NCI-H82 treated with DMSO at 0.1 percent for 48 hours (cell line): Measurements from ENCODE around the gene PRR19.
"Not testable (repeated sequence)": the region's sequence is repeated elsewhere in the genome, so short reads cannot be mapped to it uniquely, and the experiment has no call there.

Experiments used
- DNase-seq: peaks from one replicate; lab custom pipeline; 2025; ENCODE audit not compliant: unreplicated experiment; lab: John Stamatoyannopoulos, UW

The PRR19 gene, protein sequence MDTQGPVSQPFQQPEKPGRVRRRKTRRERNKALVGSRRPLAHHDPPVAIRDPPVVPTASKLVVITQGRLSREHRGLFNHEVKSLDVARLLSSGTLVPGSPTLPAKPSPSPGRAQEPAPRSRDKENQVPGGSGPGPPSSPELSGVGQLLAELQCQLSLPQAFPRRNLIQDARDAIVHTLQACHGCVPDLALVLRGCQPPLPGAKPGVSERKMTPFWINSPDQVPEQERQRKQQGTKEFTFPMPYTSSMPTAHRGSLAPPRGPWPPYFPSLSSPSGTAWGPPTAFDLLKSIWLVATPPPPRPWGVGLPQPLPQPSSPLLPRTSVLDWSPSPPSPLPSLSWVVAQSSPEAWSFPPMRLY

DNA sequence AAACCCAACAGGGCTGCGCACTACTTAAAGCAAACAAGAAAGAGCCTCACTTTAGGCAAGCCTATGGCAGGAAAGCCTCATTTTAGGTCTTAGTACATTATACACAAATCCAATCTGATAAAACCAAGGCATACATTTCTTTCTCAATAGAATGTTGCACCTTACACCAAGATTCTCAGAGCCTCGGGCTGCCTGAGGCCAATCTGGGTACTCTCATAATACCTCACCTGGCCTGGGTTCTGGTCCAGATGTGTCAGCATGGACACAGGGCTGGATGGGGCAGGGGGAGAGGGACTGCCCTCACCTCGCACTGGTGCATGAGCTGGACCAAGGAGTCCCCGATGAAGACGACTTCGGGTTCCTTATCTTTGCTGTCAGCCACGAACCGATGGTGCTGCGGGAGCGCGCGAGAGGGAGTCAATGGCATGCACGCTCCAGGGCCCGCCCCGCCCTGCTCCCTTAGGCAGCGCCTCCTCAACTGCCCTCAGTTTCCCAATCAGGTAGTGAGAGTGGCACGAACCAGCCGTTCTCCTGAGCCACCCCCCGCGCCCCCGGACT is at the start of gene PRR19:
Gene PRR19 (plus strand): TSS at position 487 of the 558 bp plus-strand sequence. CDS start 7,453 bp downstream, outside the sequence.
- no peak for DNase-seq

DNA sequence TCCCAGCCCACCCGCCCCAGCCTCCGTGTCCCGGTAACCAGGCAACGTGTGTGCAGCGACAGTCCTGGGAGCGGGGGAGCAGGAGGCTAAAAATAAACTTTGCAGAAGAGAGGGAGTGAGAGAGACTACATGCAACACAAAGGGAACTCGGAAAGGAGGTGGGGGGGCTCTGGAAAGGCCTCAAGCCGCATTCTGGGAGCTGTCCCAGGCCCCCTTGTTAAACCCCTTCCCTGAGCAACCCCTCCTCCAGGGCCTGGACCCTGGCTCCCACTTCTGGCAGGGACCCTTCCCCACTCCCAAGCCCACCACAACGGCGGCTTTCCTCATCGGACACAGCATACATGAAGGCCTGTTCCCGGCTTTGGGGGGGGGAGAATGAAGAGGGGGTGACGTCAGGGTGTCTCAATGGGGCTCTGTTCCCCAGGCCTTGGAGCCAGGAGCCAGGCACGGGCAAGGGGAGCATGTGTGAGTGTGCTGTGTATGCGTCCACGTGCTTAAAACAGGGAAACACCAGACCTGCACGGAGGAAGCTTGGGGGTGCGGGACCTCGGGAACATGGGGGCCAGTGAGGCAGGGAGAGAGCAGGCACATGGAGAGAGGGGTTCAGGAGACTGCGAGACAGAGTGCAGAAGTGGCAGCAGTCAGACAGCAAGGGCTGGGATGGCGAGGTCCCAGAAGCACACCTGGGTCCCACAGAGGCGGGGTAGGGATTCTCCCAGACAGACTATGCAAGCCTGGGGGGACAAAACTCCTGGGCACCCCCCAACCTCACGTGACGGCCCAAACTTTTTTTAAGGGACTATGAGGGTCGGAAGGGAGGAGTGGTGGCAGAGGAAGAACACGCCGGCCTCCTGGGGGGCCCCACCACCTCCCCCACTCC is 49.3 kb upstream of the PRR19 start:
- DNase-seq = no peak

DNA sequence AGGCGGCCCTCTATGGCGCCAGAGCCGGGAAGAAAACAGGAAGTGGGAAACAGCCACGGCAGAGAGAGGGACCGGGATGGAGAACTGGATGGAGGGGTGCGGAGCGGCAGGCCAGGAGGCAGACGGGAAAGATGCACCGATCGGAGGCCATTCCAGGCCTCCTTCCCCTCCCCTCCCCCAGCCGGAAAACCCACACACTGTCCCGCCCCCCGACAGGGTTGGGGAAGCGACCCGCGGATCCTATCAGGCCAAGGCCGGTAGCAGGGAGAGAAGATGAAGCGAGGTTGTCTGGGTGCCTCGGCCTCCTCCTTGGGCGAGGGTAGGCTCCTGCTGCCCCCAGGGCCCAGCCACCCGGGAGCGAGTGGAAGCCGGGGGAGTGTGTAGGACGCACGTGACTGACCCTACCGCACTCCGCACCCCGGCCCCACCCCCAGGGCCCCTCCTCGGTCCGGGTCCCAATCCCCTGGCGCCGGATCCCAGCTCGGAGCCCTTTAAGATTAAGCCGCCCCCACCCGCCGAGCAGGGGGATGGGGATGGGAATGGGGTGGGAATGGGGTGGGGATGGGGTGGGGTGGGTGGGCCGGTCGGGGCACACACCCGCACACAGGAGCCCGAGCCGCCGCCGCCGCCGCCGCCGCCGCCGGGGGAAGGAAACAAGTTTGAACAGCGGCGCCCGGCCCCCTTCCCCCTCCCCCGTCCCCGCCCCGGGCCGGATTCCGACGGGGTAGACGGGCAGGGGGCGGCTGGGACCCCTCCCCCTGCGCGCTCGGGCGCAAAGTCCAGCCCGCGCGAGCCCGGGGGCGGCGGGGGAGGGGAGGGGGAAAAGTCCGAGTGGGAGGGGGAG is 48.5 kb upstream of the PRR19 start:
- DNase-seq = peak; percentile 71

DNA sequence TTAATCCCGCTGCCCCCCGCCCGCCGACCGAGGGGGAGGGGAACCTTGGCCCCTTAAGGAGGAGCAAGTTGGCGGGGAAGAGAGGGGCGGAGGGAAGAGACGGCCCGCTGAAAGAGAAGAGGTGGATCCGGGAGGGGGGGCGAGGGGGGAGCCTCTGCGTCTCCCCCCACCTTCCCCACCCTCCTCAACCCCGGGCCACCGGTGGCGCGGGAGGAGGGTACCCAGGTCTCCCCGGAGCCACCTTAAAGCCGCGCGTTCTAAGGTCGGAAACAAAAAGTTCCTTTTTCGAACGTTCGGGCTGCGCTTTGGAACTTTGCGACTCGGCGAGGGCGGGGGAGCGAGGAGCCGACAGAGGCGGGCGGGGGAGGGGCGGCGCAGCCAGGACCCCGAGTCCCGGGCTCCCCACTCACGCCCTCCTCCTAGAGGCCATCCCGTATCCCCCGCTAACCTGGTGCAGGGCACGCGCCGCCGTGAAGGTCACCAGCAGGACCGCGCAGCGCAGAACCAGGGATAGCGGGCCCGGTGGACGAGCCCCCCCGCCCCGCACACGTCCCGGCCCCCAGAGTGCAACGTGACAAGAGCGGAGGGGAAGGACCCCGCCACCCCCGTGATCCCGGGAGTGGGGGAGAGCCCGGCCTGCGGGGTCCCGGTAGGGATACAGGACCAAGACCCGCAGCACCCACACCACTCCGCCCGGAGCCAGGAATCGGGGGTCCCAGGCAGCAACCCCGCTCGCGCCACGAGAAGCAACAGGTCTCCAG is 47.7 kb upstream of the PRR19 start:
- peak; percentile 71 for DNase-seq

DNA sequence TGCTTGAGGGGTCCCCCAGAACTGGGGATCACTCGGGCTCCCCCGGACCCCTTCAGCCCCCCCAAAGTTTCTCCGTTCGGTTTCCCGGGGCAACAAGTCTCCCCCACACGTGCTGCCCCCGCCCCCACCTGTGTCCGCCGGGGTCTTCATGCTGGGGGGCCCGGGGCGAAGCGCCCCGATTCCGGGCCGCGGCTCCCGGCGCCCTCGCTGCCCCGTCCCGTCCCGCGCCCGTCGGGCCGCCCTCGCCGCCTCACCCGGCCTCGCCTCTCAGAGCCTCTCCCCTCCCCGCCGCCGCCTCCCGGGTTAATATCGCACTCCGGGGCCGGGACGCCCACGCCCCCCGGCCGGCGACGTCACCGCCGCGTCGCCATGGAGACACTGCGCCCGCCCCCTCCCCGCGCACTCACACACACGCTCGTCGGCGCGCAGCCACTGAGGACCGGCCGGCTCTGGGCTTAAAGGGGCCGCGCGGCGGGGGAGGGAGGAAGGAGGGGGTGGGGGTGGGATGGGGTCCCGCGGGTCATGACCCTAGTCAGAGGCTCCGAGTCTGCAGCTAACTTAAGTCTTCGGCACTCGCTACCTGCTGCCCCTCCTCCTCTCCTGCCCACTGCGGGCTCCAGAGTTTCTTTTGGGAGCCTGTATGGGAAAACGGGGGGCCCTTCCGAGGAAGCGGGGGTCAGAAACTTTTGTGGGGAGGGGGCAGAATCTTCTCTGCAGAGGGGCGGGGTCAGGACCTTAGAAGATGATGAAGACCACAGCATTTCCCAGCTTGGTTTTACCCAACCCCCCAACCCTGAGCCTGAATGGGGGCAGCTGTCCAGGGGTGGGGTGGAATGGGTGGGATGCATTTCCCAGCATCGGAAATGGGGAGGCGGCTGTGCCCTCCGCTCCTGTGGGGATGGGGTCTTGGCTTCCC is 46.8 kb upstream of the PRR19 start, which contains the start of gene ERF:
Gene ERF (minus strand): TSS at position 279 of the 916 bp plus-strand sequence. CDS start 129 bp downstream, at position 150.
- DNase-seq = peak; percentile 71

DNA sequence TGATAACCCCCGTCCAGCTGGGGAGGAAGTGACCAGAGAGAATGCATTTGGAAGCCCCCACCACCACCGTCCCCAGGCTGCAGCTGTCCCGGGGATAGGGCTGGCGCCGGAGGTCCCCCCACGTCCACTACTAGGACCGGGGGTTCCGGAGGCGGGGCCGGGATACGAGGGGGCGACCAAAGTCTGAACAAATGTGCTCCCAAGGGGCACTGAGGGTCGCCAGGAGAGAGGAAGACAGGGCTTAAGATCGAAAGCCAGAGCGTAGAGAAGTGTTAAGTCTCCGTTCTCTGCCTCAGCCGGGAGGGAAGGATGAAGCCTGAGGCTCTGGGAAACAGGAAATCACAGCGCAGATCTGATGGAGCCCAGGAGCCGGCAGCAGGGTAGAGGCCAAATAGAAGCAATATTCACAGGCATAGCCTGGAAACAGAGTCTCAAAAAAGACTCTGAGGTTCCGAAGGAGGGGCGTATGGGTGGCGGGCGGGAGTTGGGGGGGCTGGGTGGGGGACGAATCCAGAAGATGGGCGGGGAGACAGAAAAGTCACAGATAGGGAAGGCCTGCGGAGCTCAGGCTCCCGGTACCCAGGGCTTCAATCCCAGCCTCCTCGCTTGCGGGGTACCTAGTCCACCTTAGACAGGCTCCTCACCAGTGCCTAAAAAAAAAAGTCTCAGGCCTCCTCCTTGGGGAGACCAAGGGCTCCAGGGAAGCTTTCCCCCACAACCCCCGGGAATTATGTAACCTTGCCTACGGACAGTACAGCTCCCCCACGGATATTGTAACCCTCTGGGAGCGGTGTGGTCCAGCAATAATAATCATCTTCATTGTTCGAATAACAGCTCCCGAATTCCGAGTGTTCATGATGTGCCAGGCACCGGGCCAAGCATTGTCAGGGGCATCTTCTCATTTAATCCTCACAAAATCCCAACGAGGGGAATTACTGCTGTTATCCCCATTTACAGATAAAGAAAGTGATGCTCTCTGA is 45.9 kb upstream of the PRR19 start:
- no peak for DNase-seq

DNA sequence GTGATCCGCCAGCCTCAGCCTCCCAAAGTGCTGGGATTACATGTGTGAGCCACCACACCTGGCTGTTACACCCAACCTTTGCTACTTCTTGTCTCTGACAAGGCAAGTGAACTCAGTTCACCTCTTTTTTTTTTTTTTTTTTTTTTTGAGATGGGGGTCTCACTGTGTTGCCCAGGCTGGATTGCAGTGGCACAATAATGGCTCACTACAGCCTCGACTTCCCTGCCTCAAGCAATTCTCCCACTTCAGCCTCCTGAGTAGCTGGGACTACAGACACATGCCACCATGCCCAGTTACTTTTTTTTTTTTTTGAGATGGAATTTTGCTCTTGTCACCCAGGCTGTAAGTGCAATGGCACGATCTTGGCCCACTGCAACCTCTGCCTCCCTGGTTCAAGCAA is 44.1 kb upstream of the PRR19 start:
- not testable (repeated sequence) for DNase-seq

DNA sequence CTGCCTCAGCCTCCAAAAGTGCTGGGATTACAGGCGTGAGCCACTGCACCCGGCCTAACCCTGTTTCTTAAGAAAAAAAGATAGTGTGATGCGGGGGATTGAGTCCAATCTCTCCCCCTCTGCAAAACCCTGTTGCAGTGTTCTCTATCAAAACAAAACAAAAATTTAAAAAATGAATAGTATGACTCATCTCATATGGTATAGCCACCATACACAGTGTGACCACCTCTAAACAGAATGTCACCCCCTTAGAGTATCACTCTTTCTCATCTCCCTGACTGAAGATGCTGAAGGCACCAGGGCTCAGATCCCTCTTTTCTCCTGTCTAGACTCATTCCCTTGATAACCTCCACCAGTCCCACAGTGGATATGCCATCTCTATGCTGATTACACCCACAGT is 40.2 kb upstream of the PRR19 start:
- DNase-seq = no peak

DNA sequence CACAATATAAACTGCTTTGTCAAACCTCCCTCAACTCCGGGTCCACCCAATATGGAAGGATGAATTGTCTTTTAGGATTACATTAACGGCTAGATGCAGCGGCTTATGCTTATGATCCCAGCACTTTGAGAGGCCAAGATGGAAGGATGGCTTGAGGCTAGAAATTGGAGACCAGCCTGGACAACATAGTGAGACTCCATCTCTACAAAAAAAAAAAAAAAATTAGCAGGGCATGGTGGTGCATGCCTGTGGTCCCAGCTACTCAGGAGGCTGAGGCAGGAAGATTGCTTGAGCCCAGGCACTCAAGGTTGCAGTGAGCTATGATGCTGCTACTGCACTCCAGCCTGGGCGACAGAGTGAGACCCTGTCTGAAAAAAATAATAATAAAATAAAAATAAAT is 35.8 kb upstream of the PRR19 start:
- DNase-seq = not testable (repeated sequence)

DNA sequence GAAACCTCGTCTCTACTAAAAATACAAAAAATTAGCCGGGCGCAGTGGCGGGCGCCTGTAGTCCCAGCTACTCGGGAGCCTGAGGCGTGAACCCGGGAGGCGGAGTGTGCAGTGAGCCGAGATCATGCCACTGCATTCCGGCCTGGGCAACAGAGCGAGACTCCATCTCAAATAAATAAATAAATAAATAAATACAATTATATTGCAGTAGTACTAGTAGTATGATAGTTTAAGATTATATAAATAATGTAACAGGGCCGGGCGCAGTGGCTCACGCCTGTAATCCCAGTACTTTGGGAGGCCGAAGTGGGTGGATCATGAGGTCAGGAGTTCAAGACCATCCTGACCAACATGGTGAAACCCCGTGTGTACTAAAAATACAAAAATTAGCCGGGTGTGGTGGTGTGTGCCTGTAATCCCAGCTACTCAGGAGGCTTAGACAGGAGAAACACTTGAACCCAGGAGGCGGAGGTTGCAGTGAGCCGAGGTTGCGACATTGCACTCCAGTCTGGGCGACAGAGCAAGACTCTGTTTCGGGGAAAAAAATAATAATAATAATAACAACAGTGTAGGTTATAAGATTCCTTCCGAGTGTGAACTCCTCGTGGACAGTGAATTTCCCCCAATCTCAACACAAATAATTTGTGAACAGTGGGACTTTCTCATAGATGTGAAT is 34.9 kb upstream of the PRR19 start:
- not testable (repeated sequence) for DNase-seq

DNA sequence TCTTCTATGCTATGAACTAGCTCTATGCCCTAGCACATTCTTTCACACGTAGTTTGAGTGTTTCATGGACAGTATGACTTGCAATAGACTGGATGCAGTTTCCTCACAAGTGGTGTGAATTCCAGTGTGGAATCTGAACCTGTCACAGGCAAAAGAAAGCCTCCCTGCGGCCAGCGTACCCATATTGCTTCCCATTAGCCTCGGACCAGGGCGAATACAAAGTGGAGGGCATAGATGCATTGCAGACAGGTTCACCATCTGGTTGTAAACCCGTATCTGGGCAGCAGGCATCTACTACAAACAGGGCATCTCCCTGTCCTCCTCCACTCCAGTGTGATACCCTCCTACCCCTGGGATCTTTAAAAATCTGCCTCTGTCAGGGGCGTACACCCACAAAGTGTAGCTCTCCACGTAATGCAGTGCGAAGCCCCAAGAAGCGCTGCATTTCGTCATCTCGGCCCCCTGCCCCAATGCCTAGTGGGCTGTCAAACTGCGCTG is 34.2 kb upstream of the PRR19 start:
- DNase-seq = no peak

DNA sequence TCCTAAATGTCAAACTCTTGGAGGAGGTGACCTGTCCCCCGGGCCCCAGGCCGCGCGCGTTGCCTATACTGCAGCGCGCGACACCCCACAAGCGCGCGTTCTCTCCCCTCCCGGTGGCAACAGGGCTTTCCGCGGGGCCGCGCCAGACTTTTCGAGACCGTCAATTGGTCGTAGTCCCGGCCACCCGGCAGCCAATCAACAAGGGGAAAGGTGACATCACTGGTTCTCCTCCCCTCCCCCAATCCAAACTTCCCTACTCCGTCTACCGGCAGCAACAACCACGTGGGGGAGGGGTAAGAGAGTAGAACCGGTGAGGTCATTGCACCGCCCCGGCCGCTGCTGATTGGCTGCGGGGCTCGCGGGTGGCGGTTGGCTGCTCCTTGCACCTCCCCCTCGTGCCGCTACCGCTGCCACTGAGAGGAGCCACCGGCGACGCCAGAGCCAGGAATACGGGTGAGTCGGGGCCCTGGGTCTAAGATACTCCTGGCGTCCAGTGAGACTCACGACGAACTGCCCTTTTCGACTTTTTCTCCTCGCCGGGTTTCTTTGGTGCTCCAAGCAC is 33.7 kb upstream of the PRR19 start:
- peak; percentile 100 for DNase-seq

DNA sequence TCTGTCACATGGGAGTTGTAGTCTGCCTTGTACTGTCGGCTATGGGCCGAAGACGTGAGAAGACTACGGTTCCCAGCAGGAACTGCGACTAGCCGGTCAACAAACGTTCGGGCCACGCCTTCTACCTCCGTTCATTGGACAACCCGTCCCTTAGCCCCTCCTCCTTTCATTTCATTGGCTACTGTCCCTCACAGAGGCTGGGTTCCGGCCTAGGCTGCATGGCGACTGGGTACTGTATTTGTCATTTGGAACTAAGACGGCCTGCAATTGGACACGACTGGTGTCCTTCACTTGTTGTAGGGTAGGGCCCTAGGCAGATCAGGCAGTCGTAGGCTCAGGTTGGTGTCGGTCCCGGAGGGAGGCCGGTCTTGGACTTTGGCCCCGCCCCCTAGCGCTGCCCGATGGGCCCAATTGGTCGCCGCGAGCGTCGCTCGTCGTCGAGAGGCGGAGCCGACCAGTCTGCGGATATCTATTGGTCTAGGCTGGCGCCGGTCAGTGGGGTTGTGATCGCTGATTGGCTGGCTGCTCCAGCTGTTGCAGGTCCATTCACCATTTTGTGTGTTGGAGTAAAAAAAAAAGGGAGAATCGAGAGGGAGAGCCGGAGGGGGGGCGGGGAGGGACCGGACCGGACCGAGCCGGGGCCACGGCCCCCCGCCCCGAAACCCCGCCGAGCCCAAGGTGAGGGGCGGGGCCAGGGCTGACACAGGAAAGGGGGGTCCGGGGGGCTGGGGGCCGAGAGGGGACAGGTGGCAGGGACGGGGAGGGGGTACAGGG is 33.0 kb upstream of the PRR19 start, which contains the start of gene CIC:
Gene CIC (plus strand): TSS at position 549 of the 774 bp plus-strand sequence. CDS start 2,532 bp downstream, outside the sequence.
- peak; percentile 100 for DNase-seq

DNA sequence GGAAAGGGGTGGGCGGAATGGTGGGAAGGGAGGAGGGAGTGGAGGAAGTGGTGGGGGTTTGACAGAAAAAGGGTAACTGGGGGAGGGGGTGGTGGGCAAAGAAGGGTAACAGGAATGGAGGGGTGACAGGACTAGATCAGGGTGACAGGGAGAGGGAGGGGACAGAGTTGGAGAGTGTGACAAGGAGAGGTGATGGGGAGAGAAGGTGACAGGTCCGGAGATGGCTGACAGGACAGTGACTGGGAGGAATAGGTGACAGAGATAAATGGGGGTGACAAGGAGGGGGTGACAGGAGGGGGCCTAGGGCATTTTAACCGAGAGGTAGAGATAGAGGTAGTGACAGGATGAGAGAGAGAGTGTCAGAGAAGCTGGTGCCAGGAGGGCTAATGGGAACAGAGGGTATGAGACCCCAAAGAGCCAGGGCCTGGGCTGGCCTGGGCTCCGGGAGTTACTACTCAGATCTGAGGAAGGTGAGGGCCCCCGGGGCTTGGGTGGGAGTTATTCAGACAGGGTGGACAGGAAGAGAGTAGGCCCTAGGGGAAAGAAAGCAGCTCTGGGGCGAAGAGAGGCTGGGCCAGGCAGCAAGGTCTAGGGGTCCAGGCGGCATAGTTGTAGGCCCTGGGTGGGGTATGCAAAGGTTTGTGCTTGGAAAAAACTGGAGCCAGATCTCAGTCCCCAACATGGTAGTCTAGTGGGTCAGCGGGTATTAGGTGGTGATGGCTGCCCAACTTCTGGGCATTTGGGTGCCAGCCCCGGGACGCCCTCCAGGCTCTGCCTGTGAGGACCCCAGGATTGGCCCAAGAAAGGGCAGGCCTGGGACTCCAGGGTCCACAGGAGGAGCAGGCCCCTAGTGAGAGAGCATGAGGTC is 32.2 kb upstream of the PRR19 start:
- DNase-seq = no peak
